ENCODE measurements around the gene STAG2. TPM values are rescaled to one million over a fixed set of nuclear protein-coding genes. Genes with fewer than 3 reads are reported as not detected.

Gene STAG2
- total and polyA plus RNA-seq, 2 experiments from 2014 or later = 68.8 to 92.8 TPM

DNA sequence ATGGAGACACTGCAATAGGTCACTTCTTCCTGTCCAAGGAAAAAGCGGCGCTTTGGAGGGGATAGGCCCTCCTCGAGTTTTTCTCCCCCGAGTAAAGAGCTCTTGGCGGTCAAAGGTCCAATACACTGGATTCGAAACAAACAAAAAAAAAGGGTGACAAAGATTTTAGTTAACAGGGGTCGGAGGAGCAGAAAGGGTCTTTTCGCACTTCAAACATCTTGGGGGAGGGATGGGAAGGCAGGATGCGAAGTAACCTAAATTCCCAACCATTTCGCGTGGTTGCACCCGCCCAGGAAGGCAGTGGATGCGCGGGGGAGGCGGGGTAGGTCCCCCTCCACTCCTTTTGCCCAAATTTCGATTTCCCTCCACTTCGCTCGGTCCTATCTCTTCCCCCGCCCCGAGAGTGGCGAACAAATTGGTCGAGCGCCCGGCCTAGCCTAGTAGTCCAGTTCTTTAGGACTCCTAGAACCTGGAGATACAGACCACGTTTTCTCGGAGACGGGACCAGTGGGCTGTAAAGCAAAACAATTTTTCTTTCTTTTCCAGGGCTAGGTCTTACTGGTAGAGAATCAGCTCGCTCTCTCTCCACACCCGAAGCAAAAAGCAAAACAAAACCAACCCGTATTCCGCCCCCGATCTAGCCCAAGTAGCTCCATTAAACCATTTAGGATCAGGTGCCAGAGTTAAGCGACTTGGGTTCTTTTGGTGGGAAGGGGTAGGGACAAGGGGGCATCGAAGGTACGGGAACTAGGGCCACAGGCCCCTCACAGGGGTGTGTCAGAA, 2.0 kb upstream of the STAG2 start:
- Histone ChIP-seq H3K79me2 (replicated peaks; ENCODE audit: insufficient read depth) (peaks cover 30% of the 10 kb centered on the region), H3K4me2 (peak overlapping the region; percentile 89), H2AFZ (peak overlapping the region; percentile 52; the same call in 1 of the 2 replicates), H3K4me3 (peak overlapping the region; percentile 81), H3K9me2 (ENCODE audit: insufficient read depth) (no peaks in the 10 kb centered on the region), H3K27me3 (ENCODE audit: insufficient read depth) (no peaks in the 10 kb centered on the region), H3K4me1 (ENCODE audit: insufficient read depth) (0 out of 2 replicates have a peak, but pooled peaks cover 8% of the 10 kb centered on the region), H3K27ac (ENCODE audit: low read depth) (peak overlapping the region; percentile 87), H3K36me3 (ENCODE audit: insufficient read depth) (no peaks in the 10 kb centered on the region), H4K20me1 (replicated peaks; ENCODE audit: insufficient read depth) (no peaks in the 10 kb centered on the region; the same call in 1 of the 2 replicates), H3F3A (replicated peaks; ENCODE audit: low read depth) (0 out of 2 replicates have a peak, but pooled peaks cover 3% of the 10 kb centered on the region)
- peak; percentile 19 for DNase-seq (ENCODE audit: low spot score)
- peaks cover 11% of the 10 kb centered on the region for H3K4me1 Mint-ChIP-seq
- ATAC-seq = peak; percentile 4
- no peaks in the 10 kb centered on the region; the same call in 2 of the 3 replicates for H3K9me3 Mint-ChIP-seq
- H3K27me3 Mint-ChIP-seq (ENCODE audit: insufficient read depth, low read depth, poor library complexity) = peaks cover 22% of the 10 kb centered on the region
- H3K4me3 Mint-ChIP-seq = peak overlapping the region; percentile 97
- H3K27ac Mint-ChIP-seq = peak overlapping the region; percentile 90
- H3K36me3 Mint-ChIP-seq (ENCODE audit: low read depth) = peaks cover 11% of the 10 kb centered on the region
- TF ChIP-seq JUNB (IDR thresholded peaks at IDR 0.05; ENCODE audit: unreplicated experiment) (no peak), NANOG (IDR thresholded peaks at IDR 0.05; ENCODE audit: borderline replicate concordance) (no peak), REST (IDR thresholded peaks at IDR 0.05; ENCODE audit: unreplicated experiment) (no peak), POLR2AphosphoS5 (IDR thresholded peaks at IDR 0.05; ENCODE audit: low read depth) (no peak)
- TF ChIP-seq, protein P1, sequence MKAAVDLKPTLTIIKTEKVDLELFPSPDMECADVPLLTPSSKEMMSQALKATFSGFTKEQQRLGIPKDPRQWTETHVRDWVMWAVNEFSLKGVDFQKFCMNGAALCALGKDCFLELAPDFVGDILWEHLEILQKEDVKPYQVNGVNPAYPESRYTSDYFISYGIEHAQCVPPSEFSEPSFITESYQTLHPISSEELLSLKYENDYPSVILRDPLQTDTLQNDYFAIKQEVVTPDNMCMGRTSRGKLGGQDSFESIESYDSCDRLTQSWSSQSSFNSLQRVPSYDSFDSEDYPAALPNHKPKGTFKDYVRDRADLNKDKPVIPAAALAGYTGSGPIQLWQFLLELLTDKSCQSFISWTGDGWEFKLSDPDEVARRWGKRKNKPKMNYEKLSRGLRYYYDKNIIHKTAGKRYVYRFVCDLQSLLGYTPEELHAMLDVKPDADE (IDR thresholded peaks at IDR 0.05) = no peak

GRCh38 chrX:123960956-123961267, 594 bp upstream of the STAG2 start:
- Histone ChIP-seq H3K79me2 (replicated peaks; ENCODE audit: insufficient read depth) (peaks cover 44% of the 10 kb centered on the region), H2AFZ (no peak overlapping the region), H3F3A (replicated peaks; ENCODE audit: low read depth) (0 out of 2 replicates have a peak, but pooled peaks cover 3% of the 10 kb centered on the region), H3K36me3 (ENCODE audit: insufficient read depth) (no peaks in the 10 kb centered on the region), H3K4me1 (ENCODE audit: insufficient read depth) (0 out of 2 replicates have a peak, but pooled peaks cover 8% of the 10 kb centered on the region), H3K27me3 (ENCODE audit: insufficient read depth) (no peaks in the 10 kb centered on the region), H3K4me3 (peak overlapping the region; percentile 80), H4K20me1 (replicated peaks; ENCODE audit: insufficient read depth) (no peaks in the 10 kb centered on the region; the same call in 1 of the 2 replicates), H3K9me2 (ENCODE audit: insufficient read depth) (no peaks in the 10 kb centered on the region), H3K27ac (ENCODE audit: low read depth) (peak overlapping the region; percentile 100), H3K4me2 (peak overlapping the region; percentile 76)
- DNase-seq (ENCODE audit: low spot score) (no peak), ATAC-seq (no peak)
- peaks cover 16% of the 10 kb centered on the region for H3K4me1 Mint-ChIP-seq
- peaks cover 22% of the 10 kb centered on the region for H3K27me3 Mint-ChIP-seq (ENCODE audit: insufficient read depth, low read depth, poor library complexity)
- H3K27ac Mint-ChIP-seq = peak overlapping the region; percentile 99
- peak overlapping the region; percentile 97 for H3K4me3 Mint-ChIP-seq
- H3K9me3 Mint-ChIP-seq = no peaks in the 10 kb centered on the region; the same call in 2 of the 3 replicates
- peaks cover 11% of the 10 kb centered on the region for H3K36me3 Mint-ChIP-seq (ENCODE audit: low read depth)
- TF ChIP-seq, protein P2, sequence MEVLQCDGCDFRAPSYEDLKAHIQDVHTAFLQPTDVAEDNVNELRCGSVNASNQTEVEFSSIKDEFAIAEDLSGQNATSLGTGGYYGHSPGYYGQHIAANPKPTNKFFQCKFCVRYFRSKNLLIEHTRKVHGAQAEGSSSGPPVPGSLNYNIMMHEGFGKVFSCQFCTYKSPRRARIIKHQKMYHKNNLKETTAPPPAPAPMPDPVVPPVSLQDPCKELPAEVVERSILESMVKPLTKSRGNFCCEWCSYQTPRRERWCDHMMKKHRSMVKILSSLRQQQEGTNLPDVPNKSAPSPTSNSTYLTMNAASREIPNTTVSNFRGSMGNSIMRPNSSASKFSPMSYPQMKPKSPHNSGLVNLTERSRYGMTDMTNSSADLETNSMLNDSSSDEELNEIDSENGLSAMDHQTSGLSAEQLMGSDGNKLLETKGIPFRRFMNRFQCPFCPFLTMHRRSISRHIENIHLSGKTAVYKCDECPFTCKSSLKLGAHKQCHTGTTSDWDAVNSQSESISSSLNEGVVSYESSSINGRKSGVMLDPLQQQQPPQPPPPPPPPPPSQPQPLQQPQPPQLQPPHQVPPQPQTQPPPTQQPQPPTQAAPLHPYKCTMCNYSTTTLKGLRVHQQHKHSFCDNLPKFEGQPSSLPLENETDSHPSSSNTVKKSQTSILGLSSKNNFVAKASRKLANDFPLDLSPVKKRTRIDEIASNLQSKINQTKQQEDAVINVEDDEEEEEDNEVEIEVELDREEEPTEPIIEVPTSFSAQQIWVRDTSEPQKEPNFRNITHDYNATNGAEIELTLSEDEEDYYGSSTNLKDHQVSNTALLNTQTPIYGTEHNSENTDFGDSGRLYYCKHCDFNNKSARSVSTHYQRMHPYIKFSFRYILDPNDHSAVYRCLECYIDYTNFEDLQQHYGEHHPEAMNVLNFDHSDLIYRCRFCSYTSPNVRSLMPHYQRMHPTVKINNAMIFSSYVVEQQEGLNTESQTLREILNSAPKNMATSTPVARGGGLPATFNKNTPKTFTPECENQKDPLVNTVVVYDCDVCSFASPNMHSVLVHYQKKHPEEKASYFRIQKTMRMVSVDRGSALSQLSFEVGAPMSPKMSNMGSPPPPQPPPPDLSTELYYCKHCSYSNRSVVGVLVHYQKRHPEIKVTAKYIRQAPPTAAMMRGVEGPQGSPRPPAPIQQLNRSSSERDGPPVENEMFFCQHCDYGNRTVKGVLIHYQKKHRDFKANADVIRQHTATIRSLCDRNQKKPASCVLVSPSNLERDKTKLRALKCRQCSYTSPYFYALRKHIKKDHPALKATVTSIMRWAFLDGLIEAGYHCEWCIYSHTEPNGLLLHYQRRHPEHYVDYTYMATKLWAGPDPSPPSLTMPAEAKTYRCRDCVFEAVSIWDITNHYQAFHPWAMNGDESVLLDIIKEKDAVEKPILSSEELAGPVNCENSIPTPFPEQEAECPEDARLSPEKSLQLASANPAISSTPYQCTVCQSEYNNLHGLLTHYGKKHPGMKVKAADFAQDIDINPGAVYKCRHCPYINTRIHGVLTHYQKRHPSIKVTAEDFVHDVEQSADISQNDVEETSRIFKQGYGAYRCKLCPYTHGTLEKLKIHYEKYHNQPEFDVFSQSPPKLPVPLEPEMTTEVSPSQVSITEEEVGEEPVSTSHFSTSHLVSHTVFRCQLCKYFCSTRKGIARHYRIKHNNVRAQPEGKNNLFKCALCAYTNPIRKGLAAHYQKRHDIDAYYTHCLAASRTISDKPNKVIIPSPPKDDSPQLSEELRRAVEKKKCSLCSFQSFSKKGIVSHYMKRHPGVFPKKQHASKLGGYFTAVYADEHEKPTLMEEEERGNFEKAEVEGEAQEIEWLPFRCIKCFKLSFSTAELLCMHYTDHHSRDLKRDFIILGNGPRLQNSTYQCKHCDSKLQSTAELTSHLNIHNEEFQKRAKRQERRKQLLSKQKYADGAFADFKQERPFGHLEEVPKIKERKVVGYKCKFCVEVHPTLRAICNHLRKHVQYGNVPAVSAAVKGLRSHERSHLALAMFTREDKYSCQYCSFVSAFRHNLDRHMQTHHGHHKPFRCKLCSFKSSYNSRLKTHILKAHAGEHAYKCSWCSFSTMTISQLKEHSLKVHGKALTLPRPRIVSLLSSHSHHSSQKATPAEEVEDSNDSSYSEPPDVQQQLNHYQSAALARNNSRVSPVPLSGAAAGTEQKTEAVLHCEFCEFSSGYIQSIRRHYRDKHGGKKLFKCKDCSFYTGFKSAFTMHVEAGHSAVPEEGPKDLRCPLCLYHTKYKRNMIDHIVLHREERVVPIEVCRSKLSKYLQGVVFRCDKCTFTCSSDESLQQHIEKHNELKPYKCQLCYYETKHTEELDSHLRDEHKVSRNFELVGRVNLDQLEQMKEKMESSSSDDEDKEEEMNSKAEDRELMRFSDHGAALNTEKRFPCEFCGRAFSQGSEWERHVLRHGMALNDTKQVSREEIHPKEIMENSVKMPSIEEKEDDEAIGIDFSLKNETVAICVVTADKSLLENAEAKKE (CRISPR knock-in tag; IDR thresholded peaks at IDR 0.05) = no peak
- TF ChIP-seq POLR2AphosphoS5 (IDR thresholded peaks at IDR 0.05; ENCODE audit: low read depth) (no peak; the same call in 1 of the 2 replicates), JUNB (IDR thresholded peaks at IDR 0.05; ENCODE audit: unreplicated experiment) (no peak), CREB1 (CRISPR knock-in tag; IDR thresholded peaks at IDR 0.05; ENCODE audit: low read depth) (no peak), ZNF331 (CRISPR knock-in tag; IDR thresholded peaks at IDR 0.05; ENCODE audit: low read depth) (no peak), NANOG (IDR thresholded peaks at IDR 0.05; ENCODE audit: borderline replicate concordance) (no peak)
